NCI-H446 (cell line): ENCODE measurements around the gene SH3TC2.

Experiments used
- DNase-seq, 2 experiments: peaks; one replicate each; lab custom pipeline; 2025; lab: John Stamatoyannopoulos, UW

Gene SH3TC2

GRCh38 chr5:149060325-149060724 is 2.5 kb downstream of the SH3TC2 start:
- no peak for DNase-seq

DNA sequence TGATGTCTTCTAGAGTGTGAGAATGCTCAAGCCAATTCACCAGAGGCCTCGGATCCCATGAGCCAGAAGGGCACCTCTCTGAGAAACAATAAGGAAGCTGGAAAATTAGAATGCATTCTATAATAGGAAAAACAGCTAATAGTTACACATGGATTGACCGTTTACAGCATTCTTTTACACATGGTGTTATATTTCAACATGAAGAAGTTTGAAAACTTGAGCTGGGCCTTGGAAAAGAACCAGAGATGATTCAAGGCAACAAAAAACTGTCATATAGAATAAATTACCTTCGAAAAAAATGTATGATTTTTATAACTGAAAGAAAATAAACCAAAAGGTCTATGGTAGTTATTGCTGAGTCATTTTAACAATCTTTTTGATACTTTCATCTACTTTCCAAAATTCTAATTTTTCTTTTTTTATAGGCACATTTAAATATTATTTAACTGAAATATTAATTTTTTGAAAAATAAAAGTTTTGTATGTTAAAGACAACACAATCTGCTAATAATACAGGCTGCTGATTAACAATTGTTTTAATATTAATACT is 6.2 kb downstream of the SH3TC2 start:
- no peak for DNase-seq

- no peak for DNase-seq
Measured at GRCh38 chr5:149054416-149054815, 8.4 kb downstream of the SH3TC2 start.

- DNase-seq, result no peak
Measured at GRCh38 chr5:149053072-149053695, 9.7 kb downstream of the SH3TC2 start.

DNA sequence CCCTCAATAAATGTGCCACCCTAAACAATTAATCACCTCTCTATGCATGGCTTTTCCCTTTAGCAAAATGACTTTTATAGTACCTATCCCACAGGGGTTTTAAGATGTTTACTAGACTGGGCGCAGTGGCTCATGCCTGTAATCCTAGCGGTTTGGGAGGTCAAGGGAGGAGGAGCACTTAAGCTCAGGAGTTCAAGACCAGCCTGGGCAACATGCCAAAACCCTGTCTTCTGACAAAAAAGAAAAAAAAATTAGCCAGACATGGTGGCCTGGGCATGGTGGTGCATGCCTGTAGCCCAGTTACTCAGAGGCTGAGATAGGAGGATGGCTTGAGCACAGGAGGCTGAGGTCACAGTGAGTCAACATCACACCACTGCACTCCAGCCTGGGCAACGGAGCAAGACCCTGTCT is 13.5 kb downstream of the SH3TC2 start:
- no peak for DNase-seq

DNA sequence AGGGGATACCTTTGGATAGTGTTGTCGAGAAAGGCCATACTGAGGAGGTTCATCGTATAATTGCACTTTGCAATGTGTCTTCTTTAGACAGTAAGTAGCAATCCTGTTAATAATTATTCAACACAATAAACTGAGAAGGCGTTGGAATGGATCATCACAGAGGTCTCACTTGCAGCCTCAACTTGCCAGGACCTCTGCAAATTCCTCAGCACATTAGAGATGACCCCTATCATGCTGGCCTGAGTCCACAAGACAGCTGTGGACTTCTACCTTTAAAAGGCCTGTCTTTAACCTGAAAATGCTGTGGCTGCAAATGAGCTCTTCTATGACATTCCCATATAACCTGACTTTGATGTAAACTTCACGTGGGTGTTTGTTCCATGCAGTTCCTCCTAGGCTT is 14.1 kb downstream of the SH3TC2 start:
- no peak for DNase-seq

DNA sequence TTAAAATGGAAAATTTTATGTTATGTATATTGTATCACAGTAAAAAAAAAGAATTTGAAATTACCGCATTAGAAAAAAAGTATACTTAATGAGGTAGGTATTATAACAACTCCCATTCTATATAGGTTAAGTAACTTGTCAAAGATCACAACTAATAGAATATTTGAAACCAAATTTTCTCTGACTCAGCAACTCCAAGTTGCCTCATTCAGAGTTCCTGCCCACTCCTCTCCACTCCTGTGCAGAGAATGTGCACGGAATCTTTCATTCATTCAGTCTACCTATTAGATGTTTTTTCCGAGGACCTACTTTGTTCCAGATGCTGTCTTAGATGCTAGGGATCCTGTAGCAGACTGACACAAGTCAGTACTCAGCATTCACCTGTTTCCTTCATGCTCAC is 15.4 kb downstream of the SH3TC2 start:
- no peak for DNase-seq

DNA sequence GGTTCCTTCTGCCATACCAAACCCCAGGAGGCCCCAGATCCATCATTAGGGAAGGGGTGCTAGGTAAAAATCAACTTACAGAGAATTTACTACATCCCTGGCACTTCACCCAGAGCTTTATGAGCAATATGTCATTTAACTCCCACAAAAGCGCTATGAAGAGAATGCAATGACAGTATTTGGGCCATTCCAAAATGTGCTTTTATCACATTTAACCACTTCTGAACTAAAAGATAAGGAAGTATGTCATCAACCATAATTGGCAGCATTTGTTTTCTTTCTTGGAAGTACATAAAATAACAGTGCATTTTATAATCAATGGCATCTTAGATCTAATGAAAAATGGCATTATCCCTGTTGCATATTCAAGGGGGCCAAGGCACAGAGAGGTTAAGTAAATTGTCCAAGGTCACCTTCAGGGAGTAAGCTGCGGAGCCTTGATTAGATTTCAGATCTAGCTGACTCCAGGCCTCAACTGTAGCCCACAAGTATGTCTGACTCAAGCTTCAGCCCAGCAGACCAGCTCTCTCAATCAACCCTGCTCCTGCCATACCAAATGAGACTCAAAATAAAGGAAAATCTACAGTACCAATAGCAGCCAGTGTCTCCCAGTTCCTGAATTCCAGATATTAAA is 16.5 kb downstream of the SH3TC2 start:
- no peak for DNase-seq

GRCh38 chr5:149045089-149045460 is 17.8 kb downstream of the SH3TC2 start:
- no peak for DNase-seq

- no peak for DNase-seq
Measured at GRCh38 chr5:149044453-149045088, 18.3 kb downstream of the SH3TC2 start.

DNA sequence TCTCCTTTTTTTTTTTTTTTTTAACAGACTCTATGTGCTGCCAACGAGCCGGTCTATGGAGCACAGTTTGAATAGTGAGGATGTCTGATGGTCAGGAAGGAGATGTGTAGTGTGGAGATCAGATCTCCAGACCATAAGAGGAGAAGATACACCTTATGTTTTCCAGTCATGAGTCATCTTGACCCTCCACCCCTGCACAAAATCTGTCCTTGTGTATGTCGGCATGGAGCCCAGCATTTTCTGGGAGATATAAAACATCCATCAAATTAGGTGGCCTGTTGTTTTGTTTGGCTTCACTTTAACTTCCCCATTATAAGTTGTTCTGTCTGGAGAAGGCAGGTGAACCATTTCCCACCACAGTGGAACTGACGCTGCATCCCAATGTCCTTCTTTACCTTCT is 19.2 kb downstream of the SH3TC2 start:
- no peak for DNase-seq

DNA sequence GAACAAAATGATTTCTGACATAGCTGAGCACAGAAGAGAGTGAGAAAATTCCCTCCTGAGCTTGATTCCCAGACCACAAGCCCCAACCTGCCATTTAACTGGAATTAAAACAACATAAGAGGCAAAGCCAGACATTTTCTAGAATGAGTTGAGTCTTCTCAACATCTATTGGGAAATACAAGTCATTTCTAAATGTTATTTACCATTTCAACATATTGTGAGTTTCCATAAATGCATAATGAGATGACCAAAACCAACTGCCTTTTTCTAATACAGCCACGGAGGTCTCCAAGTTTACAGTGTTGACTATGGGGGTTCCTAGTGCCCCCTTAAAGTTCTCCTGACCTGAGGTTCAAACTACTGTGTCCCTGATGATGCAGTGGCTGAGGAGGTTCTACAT is 20.0 kb downstream of the SH3TC2 start:
- DNase-seq, result no peak

DNA sequence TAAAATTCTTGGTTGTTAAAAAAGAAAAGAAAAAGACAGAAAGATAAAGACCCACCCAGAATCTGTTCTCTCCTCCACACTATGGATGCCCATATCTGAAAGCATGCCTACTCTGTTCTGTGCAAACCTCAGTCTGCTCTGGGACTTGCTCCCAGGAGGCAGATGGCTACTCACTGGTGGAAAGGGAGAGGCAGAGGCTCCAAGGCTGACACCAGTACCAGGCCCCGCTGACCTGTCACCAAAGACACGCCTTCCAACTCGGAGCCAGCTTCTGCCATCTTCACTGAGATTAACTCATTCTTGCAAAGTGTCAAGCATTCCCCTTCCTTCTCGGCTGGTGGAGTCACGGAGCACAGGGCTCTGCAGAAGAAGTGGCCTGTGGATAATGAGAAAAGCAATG is 21.6 kb downstream of the SH3TC2 start:
- DNase-seq, result no peak

DNA sequence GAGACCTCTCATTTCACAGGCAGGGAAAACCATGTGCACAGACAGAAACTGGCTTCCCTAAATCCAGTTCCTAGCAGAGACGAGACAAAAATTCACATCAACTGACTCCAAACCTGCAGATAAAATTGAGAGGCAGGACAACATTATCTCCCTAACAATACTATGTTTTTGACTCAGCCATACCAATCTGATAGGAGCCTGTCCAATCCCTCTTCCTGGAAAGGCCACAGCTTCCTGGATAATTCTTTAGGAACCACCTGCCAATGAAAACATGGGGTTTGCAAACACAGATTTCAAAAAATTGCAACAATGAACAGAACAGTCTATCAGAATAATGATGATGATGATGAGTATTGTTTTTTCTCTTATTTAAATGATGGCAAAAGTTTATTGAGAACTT is 22.4 kb downstream of the SH3TC2 start:
- no peak for DNase-seq

DNA sequence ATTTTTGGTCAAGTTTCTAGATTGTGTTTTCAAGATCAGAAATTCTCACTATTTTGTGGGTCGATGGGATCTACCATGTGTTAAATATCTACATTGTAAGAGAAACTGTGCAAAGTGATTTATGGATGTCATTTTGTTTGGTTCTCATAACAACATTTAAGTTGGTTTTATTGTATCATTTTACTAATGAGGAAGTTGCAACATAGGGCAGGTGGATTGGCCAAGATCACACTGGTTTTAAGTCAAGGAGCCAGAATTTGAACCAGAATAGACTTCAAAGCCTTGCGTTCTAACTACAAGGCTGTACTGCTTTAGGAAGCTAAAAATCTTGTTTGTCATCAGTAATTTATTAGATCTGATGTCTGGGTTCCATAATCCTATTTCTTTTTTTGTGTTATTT is 23.4 kb downstream of the SH3TC2 start:
- DNase-seq, result no peak

- DNase-seq, result no peak
Measured at GRCh38 chr5:149038336-149039080, 24.4 kb downstream of the SH3TC2 start.

DNA sequence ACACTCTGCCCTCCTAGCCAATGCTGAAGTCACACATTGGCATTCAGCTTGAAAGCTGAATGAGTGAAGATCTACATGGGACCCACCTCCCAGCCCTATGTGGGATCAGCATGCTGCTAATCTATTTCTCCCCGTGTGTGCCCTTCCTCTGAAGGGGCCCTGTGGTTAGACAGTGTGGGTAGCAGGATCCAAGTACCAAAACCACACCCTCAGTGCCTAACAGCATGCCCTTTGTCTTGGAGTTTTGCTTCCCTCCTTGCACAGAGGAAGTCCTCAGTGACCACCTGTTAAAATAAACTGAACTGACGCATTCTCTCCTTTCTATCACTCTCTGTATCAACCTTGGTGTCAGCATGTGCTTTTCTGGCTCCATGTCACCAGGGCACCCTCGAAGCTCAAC is 25.0 kb downstream of the SH3TC2 start:
- no peak for DNase-seq

DNA sequence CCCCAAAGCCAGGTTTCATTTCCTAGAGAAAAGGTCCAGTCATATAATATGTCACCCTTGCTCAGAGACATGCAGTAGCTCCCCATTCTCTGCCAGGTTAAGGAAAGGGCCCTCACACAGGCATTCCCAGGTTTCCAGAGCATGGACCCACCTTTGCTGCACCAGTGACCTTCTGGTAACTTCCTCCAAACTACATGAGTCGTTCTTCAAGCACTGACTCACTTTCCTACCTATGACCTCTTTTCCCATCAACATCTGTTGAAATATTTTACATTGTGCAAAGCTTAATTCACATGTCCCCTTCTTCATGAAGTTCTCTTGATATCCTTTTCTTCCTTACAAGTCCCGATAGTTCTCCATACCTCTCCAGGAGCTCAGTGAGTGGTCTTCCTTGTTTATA is 25.9 kb downstream of the SH3TC2 start:
- no peak for DNase-seq

- no peak for DNase-seq
Measured at GRCh38 chr5:149036168-149036567, 26.7 kb downstream of the SH3TC2 start.

- peak; percentile 11 to 73 for DNase-seq
Measured at GRCh38 chr5:149035372-149035790, 27.5 kb downstream of the SH3TC2 start.

DNA sequence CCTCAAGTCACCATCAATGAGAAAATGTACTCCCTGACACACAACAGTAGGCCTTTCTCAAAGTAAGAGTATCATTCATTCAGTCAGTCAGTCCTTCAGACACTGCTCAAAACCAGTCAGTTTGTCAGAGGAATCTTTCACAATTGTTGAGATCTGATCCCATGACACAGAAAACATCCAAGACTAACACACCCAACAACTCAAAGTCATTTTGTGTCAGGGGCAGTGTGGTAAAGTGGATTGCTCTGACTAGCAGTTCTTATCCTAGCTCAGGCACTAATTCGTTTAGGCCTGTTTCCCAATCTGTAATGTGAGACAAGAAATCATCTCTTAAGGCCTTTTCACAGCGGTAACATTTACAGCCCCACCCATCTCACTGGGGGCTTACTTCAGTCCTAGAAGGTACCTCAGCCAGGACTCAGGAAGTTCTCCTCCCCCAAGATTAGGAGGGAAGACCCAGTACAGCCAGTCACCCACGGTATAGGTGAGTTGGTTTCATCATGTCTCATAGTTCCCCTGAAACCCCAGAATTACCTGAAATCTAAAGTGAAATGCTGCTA is 31.9 kb downstream of the SH3TC2 start:
- DNase-seq, result no peak

- no peak for DNase-seq
Measured at GRCh38 chr5:149030392-149030791, 32.5 kb downstream of the SH3TC2 start.
